IPS-11a (cell line): ENCODE data around the gene BTNL2.

Experiments
- H3K4me3 ChIP-seq: one replicate; pipeline ENCODE4 v1.5.1; 2013; ENCODE audit warnings: low read depth, low read length, control low read depth

The BTNL2 gene

DNA sequence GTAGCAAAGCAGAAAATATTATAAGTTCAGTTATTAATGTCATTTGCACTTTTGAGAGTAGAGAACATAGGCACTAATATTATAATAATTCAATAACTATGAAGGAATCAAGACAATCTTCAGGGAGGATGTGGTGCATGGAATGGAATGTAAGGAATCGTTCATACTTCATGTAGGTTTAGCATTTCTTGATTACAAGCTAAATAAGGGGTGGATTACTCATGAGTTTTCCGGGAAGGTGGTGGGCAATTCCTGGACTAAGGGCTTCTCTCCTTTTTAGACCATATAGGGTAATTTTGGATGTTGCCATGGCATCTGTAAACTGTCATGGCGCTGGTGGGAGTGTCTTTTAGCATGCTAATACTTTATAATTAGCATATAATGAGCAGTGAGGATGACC, 9.1 kb upstream of the BTNL2 start:
- H3K4me3 ChIP-seq, result no peak overlapping the region

DNA sequence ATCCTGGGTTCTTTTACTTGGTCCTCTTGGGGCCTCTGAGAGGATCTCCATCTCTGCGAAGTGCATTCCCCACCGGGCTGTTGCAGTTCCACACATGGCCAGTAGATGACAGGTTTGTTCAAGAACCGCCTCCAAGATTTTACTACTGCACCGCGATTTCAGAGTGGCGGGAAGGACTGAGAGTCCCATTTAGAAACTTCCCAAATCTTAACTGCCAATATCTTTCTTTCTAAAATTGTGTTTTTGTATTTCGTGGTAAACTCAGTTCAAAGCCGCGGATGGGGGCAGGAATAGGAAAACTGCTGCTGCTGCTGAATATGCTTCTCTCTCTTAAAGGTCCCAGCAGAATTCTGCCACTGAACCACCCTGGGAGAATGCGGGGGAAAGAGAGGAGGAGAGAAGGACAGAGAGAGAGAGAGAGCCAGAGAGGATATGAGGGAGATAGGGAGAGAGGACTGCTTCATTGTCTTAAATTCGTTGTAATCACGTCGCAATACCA, 8.6 kb upstream of the BTNL2 start:
- no peak overlapping the region for H3K4me3 ChIP-seq

DNA sequence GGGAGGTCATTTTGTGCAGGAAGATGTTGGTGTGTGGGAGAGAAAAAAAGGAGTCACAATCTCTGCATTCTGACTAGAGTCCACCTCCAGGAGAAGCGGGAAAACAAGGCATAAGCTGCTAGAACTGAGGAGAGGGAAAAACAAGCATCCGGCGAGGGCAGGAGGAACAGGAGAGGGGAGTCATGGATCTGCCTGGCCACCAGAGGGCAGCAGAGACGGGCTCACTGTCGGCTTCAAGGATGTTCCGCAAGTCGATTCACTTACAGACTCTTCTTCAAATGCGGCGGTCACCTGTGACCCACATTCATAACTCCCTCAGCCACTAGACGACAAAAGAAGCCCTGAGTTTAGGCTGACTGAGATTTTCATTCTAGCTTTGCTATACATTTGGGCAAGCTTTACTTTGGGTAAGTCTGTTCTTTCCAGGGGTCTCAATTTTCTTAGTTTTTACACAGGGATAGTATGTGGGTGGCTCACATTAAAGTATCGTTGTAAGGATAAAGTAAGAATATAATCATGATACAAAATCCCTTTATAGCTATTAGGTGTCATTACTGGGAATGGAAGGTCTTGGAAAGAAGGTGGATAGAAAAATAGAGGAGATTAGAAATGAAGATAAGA, 6.6 kb upstream of the BTNL2 start:
- no peak overlapping the region for H3K4me3 ChIP-seq

DNA sequence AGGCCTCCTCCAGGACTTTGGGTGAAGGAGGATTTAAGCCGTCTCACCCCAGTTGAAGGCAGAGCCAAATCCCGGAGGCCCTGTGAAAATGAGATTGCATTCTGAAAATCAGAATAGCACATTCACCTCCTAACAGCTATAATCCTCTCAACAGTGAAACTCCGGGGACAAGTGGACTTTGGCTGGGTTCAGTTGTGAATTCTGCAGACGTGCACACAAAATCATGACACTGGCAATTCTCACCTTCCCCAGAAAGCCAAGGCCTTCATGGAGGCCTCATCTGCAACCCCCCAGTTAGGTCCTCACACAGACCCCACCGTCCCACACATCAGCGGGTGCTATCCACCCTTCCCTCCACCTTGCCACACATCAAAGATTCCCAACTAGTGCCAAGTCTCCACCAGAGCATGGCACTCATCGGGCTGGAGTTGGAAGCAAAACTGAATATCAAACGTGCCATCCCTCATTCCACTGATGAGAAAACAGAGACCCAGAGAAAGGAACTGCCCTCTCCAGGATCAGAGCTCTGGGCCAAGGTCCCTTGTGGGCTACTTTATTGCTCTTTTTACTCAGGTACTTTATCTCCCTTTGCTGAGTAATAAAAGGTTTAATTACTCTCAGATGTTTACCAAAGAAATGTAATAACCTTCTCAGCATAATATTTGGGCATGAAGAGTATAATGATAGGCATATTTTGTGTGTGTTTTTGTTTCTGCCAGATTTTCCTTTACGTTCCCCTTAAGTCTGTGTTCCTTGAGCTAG, 4.8 kb upstream of the BTNL2 start:
- H3K4me3 ChIP-seq, result no peak overlapping the region

DNA sequence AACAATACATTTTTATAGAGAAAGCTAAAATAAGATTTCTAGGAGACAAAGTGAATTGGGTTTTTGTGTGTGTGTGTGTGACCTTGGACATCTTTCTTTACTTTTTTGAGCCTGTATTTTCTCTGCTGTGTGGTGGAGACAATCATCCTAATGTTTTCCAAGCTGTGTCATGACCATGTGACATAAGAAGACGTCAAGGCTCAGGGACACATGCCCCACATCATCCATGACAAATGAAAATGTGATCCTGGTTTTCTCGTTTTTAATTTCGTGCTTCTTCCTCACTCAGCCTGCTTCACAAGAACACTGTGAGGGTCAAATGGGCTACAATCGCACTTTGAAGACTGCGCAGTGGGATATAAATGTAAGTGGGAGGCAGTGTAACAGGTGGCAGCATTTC, 3.9 kb upstream of the BTNL2 start:
- H3K4me3 ChIP-seq, result no peak overlapping the region

DNA sequence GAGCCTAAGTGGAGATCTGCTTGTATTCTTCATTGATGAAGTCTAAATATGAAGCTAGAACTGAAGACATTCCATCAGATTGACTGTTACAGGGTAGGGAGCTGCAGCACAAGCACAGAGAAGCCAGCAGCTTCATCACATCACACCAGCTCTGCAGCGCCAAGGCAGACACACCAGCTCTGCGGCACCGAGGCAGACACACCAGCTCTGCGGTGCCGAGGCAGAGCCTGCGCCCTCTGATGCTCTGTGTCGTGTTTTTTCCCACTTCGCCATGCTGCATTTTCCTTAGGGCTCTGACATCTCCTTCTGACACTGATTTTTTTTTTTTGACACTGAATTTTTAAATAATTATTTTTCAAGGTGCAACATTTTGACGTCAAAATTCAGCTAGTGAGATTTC, 784 bp downstream of the BTNL2 start:
- no peak overlapping the region for H3K4me3 ChIP-seq

DNA sequence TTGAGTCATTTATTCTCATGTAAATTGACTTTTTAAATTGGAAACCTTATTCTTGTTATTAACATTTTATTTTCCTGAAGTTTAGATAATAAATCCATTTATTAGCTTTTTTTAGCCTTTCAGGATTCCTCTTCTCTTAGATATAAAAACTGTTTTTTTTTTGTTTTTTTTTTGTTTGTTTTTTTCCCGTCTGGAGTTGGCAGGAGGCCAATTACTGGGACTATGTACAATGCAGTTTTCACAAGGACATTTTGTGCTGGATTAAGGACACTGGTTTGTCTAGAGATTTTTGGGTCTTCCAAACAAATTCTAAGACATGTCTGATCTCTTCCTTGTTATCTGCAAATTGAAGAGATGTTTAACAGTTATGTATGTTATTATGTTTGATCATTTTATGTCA, 1.3 kb downstream of the BTNL2 start:
- H3K4me3 ChIP-seq, result no peak overlapping the region

DNA sequence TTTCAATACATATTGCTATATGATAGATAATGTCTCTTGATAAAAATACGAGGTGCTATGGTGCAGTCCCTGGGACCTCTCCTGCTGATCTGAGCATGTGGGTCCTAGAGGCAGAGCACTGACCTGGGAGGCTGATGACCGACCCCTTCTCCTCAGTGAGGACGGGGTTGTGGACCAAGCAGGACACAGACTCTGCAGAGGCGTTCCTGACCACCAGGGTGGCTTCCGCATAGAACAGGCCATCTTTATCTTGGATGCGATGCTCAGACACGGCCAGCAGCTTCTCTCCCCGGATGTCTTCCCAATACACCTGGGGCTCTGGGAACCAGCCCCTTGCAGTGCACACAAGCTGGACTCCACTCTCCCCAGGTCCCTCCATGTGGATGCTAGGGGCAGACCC, 4.2 kb downstream of the BTNL2 start:
- no peak overlapping the region for H3K4me3 ChIP-seq

DNA sequence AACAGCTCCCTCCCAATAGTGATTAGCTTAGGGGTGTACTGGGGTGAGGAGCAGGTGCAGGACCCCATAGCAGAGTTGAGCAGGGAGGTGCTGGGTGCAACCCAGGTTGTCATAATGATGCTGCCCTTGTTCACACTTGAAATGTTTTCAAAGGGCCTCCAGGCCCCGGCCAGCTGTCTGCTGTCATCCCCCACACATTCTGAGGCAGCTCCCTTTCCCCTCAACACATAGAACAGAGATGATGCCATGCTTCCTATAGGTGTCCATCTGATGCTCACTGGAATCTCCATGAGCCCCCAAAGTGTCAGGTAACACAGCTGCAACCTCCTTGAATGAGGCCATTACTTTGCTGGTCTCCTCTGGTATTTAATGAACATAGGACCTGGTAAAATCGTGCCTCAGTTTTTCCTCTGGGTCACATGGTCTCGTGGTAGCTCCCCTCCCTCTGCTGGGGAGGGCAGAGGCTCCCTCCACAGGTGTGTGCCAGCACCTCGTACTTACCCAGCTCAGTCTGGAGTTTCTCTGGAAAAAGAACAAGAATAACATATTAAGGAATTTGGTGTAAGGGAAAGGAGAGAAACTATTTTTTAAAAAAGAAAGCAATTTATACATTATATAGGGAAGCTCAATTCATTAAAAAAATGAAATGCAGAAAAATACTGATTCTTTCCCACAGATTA, 5.6 kb downstream of the BTNL2 start:
- no peak overlapping the region for H3K4me3 ChIP-seq

DNA sequence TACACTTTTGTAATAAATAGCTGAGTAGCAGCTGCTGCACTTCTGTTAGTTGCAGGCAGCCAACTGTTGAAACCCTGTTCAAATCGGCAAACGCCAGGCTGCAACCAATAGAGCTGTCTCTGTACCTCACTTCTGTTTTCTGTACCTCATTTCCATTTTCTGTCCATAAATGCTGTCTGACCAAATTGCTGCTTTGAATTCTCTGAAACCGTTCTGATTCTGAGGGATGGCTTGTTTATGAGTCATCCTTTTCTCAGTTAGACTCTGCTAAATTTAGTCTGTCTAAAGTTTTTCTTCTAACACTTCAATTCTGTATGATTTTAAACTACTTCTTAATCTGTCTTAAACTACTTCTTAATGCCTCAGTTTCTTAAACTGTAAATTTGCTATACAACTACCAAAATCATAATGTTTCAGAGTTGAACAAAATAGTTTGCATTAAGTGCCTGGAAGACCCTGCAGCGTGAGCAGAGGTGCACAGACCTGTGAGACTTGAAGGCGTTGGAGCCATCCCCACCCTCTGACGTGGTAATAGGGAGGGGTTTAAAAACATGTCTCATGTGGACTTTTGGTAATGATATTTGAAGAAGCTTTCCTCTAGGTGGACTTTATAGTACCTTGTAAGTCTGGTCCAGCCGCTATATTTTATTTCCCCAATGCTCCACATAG, 9.6 kb downstream of the BTNL2 start:
- H3K4me3 ChIP-seq, result no peak overlapping the region

DNA sequence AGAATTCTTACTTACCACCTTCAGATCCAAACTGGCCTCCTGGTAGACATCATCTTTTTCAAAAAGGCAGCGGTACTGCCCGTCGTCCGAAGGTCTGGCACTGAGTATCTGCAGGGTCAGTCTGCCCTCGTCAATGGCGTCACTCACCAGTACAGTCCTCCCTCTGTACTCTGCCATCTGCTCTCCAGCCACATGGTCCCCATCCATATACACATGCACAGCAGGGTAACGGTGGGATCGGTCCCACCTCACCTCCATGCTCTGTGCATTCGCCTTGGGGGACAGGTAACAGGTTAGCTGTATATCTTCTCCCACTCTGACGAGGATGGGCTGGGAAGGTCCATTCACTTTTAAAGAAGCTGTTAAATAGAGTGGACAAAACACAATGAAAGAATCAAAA, 11.0 kb downstream of the BTNL2 start:
- no peak overlapping the region for H3K4me3 ChIP-seq

DNA sequence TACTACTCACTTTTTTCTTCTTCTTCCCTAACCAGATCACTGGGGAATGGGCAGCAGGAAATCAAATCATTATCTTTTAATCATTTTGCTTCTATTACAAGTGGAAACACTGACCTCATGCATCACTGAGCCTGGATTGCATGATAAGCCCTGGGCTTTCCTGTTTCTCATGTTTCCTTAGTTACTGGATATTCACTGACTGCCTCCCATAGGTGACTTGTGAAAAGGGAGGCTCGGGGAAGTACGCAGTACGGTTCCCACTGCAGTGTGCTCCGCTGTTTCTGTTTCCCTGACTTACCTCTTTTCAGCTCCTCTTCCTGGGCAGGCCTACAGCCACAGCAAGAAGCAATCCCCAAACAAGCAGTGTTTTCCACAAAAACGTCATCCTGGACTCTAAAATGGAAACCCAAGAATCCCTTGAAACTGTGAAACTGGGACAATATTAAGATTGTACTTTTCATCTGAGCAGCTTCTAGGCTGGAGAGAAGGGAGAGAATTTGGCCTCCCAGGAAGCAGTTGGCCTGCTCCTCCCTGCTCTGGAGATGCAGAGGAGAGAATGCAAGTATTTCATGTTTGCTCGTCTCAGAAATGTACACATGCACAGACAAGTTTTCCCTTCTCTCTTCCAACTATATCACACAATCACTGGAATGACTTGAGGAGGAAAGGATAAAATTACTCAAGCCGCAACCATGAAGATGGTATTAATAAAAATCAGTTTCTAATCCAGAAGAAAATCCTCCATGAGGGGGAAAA, 13.1 kb downstream of the BTNL2 start:
- no peak overlapping the region for H3K4me3 ChIP-seq

DNA sequence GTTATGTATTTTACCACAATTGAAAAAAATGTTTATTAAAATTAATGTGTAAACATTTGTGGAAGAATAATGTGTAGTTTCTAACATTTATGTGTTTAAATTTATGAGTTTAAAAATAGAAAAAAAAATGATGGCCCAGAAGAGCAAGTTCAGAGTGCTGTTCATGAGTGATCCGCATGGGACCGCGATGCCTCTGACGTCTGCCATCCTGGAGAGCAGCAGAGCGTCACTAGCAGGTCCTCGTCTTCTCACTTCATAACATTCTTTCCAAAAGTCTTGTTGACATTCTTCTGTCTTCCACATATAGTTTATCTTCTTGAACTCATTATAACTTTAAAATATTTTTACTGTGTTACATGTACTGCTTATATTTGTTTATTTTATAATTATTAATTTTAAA, 15.5 kb downstream of the BTNL2 start:
- H3K4me3 ChIP-seq, result no peak overlapping the region

DNA sequence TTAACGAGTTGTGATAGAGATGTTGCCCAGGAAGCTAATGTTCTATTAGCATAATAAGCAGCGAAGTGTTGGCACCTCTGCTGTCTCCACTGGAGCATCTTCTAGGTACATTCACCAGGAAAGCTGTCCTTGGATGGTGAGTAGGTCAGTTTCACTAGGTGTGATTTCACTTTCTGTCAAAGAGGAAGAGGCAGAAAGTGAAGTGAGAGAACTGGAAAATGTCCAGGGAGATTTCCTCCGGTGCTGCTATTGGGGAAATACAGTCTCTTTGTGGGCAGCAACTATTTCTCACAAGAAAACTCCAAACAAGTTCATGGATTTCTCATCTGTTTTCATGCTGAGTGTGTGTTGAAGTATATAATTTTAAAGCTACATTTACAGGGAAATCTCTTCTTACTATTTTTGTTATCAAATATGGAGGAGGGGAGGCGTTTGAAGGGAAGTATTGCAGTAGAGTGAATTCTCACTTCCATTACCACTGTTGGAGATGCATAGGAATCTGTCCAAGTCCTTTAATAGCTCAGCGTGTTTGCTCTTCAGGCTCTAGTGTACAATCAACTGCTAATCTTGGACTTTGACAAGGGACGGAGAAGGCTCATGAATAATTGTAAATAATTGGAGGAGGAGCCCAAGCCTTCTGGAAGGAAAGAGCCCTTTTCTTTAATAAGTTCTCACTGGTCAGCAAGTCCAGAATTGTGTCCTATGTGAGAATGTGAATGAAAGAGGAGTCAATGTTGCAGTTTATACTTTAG, 19.2 kb downstream of the BTNL2 start:
- no peak overlapping the region for H3K4me3 ChIP-seq

DNA sequence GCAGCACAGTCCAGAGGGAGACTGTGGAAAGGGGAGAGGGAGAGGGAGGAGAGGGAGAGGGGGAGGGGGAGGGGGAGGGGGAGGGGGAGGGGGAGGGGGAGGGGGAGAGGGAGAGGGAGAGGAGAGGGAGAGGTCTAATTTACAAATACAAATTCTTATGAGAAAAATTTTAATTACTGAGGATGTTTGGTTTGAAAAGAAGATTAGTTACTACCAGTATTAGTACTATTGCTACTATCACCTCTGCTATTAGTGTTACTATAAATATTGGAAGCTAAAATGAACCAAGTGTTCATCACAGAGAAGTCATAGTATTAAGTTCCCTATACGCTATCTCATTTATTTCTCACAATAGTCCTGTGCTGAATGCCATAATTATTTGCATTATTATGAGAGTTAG, 20.9 kb downstream of the BTNL2 start:
- no peak overlapping the region for H3K4me3 ChIP-seq

DNA sequence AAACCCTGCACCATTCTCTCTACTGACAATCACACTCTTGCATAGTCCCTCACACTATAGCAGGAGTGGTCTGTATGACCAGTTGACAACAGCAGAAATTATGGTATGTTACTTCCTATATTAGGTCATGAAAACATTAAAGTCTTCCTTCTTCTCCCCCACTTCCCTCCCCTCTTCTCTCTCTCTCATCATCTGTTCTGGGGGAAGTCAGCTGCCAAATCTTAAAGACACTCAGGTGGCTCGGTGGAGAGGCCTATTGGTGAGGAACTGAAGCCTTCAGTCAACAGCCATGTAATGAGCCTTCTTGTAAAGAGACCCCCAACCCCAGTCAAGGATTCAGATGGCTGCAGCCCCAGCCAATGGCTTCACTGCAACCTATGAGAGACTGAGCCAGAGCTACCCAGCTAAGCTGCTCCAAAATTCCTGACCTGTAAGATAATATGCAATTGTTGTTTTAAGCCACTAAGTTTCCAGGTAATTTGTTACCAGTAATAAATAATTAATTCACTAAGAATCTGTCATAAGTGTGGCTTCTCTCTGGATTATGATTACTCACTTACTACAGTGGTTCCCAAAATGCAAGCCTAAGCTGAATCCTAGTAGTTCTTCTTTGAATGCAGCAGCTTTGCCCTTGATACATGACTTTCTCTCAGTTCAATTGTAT, 24.1 kb downstream of the BTNL2 start:
- H3K4me3 ChIP-seq, result no peak overlapping the region

DNA sequence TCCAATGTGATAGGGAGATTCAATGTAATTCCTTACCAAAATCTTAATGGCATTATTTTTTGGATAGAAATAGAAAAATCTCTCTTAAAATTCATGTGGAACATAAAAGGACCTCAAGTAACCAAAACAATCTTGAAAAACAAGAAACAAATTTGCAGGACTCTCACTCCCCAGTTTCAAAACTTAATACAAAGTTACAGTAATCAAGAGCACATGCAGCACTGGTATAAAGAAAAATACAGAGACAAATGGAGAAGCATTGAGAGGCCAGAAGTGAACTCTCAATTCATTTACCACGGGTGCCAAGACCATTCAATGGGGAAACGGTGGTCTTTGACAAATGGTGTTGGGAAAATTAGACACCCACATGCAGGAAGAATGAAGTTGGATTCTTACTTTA, 27.4 kb downstream of the BTNL2 start:
- H3K4me3 ChIP-seq, result no peak overlapping the region

DNA sequence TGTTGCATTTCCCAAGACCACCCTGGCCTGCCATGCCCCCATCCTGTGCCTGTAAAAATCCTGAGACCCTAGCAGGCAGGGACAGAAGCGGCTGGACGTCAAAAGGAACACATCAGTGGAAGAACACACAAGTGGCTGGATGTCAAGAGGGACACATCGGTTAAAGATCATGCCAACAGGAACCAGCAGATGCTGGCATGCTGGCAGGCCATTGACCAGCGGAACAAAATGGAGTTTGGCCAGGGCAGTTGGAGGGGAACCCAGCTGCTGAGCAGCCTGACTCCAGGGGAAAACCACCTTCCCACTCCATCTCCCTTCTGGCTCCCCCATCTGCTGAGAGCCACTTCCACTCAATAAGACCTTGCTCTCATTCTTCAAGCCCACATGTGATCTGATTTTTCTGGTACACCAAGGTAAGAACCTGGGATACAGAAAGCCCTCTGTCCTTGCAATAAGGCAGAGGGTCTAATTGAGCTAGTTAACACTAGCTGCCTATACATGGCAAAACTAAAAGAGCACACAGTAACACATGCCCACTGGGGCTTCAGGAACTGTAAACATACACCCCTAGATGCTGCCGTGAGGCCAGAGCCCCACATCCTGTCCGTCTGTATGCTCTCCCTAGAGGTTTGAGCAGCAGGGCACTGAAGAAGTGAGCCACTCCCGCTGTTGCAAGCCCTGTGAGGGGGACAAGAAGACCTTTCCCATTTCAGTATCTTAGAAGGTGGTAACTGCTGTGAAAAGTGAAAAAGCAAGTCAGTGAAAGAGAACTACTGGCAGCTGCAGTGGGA, 31.0 kb downstream of the BTNL2 start:
- no peak overlapping the region for H3K4me3 ChIP-seq

DNA sequence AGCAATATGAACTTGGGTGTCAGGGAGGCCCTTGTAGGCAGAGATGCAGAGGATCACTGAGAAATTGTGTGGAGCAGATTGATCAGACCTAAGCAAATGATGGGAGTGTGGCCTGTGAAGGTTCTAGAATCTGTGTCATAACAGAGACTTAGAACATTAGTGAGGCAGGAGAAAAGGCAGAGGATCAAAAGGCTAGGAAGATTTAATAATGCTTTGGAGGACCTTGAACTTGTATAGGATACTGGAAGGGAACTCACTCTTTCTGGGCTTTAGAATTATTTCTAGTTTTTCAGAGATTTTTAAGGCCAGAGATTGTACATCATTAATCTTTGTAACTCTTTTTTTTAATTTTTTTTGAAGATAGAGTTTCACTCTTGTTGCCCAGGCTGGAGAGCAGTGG, 35.2 kb downstream of the BTNL2 start, which contains the start of gene TSBP1:
TSBP1 (minus strand) TSS at position 101 of the 400 bp plus-strand sequence. CDS start 197 bp downstream, outside the sequence.
- H3K4me3 ChIP-seq, result no peak within 1 kb of the TSS
